A673 (cell line): ENCODE results near the gene HEATR9.

Experiments used
- EZH2 ChIP-seq: fragments of 200-600 bp; sonication (generic); IDR thresholded peaks from 2 replicates; pipeline ENCODE4 v1.6.1; 2017; ENCODE audit warnings: borderline replicate concordance, low read depth, mild to moderate bottlenecking, mixed read lengths, antibody characterized with exemption, low read length; ENCODE audit not compliant: poor library complexity, severe bottlenecking
- TF ChIP-seq, protein P1 (sequence below): fragments of 300-800, 200-600 bp; sonication (generic); conservative IDR thresholded peaks from 2 replicates; pipeline ENCODE4 v1.5.1; 2017; ENCODE audit warnings: low read depth, mild to moderate bottlenecking, antibody characterized with exemption, low read length, moderate library complexity, mixed read lengths

DNA sequence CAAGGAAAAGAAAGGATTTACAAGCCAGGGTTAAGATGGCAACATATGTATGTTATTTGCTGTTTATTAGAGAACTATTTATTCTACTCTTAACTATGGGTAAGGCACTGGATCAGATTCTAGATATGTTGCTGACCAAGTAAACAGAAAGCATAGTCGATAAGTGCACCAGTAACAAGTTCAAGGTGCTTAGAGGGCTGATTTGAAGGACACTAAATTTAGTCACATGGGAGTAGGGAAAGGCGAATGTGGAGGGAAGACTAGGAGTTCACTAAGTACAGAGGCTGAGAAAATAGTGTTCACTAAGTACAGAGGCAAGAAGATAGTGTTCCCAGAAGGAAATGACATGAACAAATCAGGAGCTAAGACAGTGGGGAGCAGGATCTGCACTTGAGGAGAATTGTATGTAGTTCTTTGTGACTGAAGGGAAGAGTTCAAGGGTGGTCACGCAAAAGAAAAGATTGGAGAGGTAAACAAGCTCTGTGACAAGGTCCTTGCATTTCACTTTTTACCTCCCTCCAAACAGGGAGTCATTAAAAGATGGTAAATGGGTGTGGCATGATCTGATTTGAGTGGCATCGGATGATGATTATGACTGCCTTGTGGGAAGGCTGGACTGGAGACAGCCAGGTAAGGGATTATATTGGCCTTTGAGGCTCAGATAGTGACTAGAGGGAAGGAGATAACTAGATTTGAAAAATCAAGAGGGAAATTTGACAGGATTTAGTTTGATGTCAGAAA, 20.9 kb downstream of the HEATR9 start:
- no peak for TF ChIP-seq EZH2
- TF ChIP-seq, protein P1, sequence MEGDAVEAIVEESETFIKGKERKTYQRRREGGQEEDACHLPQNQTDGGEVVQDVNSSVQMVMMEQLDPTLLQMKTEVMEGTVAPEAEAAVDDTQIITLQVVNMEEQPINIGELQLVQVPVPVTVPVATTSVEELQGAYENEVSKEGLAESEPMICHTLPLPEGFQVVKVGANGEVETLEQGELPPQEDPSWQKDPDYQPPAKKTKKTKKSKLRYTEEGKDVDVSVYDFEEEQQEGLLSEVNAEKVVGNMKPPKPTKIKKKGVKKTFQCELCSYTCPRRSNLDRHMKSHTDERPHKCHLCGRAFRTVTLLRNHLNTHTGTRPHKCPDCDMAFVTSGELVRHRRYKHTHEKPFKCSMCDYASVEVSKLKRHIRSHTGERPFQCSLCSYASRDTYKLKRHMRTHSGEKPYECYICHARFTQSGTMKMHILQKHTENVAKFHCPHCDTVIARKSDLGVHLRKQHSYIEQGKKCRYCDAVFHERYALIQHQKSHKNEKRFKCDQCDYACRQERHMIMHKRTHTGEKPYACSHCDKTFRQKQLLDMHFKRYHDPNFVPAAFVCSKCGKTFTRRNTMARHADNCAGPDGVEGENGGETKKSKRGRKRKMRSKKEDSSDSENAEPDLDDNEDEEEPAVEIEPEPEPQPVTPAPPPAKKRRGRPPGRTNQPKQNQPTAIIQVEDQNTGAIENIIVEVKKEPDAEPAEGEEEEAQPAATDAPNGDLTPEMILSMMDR = no peak
